Measurements from ENCODE around the gene KCNK10. TPM values are rescaled to one million over a fixed set of nuclear protein-coding genes. Genes with fewer than 3 reads are reported as not detected.

Gene KCNK10
- total RNA-seq, 1 experiment from 2014 or later = not detected

GRCh38 chr14:88228522-88229236 is 94.4 kb downstream of the KCNK10 start:
- no peak for DNase-seq (ENCODE audit: low read depth)

- no peak for DNase-seq (ENCODE audit: low read depth)
These were observed 95.4 kb downstream of the KCNK10 start for GRCh38 chr14:88227693-88228092.

- no peak for DNase-seq (ENCODE audit: low read depth)
These were observed 97.3 kb downstream of the KCNK10 start for GRCh38 chr14:88225721-88226120.

GRCh38 chr14:88218119-88218915 is 104.8 kb downstream of the KCNK10 start:
- no peak for DNase-seq (ENCODE audit: low read depth)

GRCh38 chr14:88212691-88213090 is 110.4 kb downstream of the KCNK10 start:
- DNase-seq (ENCODE audit: low read depth) = no peak

DNA sequence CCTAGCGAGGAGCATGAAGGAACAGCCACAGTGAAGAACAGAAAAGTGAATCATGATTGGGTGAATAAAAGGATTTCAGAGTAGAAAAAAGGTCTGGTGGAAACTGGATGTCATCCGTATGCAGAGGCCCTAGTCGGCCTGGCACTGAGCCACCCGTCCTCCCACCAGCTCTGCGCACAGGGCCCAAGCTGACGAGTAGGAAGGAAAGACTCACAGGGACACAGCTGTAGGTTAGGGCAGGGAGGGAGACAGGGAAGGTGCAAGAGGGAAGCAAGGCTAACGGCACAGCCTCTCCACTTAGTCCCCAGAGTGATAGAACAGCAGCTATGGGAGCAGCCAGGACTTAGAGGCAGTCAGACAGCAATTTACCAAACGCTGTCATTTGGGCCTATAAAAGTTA is 112.6 kb downstream of the KCNK10 start:
- DNase-seq (ENCODE audit: low read depth) = no peak

DNA sequence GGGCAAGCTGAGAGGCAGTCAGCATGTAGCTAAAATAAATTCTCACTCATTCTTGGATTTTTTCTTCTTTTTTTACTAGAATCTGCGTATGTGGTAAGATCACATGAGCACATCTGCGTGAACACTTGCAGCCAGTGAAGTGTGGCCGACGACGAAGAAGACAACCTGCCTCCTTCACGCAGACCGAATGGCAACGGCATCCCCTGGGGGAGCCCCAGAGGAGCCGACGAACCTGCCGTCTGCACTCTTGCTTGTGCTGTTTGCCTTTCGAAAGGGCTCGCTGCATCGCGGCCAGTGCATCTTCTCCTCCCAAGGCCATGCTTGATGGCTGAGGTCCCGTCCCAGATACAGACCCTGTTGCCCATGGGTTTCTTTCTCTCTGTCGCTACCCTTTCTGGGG is 113.8 kb downstream of the KCNK10 start:
- DNase-seq (ENCODE audit: low read depth) = no peak

DNA sequence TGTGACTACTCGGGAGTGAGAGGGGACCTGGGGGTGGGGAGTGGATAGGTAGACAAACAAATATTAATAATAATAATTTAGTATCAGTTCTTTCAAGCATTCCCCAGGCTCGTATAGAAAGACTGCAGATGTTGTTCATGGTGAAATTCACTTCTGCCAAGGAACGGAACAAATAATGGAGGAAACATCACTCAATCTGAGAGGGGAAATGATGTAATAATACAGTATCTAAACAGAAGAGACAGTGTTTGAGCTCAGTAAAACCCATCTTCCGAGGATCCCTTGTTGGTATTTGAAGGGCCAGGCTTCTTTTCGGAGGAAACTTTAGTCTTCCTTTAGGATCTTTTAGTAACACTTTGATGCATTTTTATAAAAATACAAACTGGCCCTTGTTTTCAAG is 114.2 kb downstream of the KCNK10 start:
- no peak for DNase-seq (ENCODE audit: low read depth)

GRCh38 chr14:88204221-88204620 is 118.8 kb downstream of the KCNK10 start:
- DNase-seq (ENCODE audit: low read depth) = no peak

- no peak for DNase-seq (ENCODE audit: low read depth)
These were observed 119.8 kb downstream of the KCNK10 start for GRCh38 chr14:88203291-88203690.

GRCh38 chr14:88202286-88202685 is 120.8 kb downstream of the KCNK10 start:
- no peak for DNase-seq (ENCODE audit: low read depth)

DNA sequence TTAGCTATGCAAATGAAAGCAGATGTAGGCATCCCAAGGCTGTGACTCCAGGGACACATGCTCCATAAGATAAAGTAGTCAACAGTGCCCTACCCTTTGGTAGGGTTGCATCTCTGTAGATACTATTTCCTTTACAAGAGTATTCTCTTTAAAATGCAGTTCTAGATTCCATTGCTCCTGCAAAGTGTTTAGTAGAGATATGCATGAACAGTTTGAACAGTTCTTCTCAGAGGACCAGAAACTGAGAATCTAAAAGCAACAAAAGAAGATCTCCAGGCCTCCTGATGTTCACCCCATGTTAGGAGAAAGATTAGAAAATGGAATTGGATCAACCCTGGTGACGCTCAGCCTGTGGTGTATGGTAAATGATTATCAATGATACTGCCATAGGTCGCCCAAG is 121.2 kb downstream of the KCNK10 start:
- no peak for DNase-seq (ENCODE audit: low read depth)

DNA sequence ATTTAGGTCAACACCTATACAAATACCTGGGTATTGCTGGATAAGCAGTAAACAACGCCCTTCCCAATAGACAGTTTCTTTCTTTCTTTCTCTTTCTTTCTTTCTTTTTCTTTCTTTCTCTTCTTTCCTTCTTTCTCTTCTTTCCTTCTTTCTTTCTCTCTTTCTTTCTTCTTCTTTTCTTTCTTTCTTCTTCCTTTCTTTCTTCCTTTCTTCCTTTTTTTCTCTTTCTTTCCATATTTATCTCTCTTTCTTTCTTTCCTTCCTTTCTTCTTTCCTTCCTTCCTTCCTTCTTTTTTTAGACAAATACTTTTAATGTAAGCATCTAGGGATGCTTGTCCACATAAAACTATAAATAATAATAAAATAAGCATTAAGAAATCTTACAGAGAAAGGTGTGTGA is 123.2 kb downstream of the KCNK10 start:
- DNase-seq (ENCODE audit: low read depth) = no peak

DNA sequence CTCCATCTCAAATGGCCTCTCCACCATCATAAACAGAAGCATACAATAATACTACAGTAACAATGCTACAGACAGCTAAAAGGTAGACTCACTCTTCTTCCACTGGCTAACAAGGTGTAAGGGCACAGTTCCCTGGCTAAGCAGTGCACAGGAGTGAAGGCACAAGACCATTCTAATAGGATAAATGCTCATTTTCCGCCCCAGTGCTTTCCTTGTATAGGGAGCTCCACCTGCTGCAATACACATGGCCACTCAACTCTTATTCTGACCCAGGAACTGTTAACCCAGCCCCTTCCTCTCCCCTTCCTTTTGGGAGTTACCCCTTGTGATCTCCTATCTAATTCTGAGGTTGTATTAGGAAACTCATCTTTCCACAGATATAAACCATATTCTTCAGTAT is 124.6 kb downstream of the KCNK10 start:
- no peak for DNase-seq (ENCODE audit: low read depth)

- no peak for DNase-seq (ENCODE audit: low read depth)
These were observed 126.1 kb downstream of the KCNK10 start for GRCh38 chr14:88196925-88197324.

GRCh38 chr14:88196116-88196890 is 126.8 kb downstream of the KCNK10 start:
- no peak for DNase-seq (ENCODE audit: low read depth)

GRCh38 chr14:88195676-88196075 is 127.4 kb downstream of the KCNK10 start:
- no peak for DNase-seq (ENCODE audit: low read depth)

DNA sequence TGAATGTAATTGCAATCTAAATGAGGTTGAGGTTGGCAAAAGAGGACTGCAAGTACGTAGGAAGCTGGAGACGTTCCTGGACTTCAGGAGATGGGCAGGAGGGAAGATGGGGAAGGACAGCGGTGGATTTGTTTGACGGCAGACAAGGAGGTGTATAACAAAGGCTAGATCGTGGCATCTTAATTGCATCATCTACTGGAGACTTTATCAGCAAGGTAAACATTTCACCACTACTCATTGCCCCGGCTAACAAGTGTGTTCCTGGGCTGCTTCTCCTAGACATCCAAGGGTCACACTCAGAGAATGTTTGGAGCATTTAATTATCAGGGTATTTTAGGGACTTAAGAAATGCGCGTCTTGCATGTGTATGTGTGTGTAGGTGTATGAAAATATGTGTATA is 128.5 kb downstream of the KCNK10 start:
- DNase-seq (ENCODE audit: low read depth) = no peak

DNA sequence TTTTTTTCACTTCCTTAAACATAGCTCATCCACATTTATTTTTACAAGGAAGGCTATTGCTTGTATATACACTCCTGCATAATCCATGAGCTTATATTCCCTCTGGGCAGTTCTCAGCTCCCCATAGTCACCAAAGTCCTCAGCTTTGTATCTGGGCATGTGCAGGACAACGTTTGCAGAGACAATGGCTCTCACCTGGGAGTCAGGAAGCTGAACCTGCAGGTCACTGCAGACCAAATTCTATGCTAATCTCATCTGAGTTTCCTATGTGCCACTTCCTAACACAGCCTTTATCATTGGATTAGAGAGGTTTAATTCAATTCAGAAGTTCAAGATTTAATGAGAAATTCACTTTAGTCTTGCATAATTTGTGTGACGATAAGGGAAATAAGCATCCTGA is 131.5 kb downstream of the KCNK10 start:
- DNase-seq (ENCODE audit: low read depth) = no peak

DNA sequence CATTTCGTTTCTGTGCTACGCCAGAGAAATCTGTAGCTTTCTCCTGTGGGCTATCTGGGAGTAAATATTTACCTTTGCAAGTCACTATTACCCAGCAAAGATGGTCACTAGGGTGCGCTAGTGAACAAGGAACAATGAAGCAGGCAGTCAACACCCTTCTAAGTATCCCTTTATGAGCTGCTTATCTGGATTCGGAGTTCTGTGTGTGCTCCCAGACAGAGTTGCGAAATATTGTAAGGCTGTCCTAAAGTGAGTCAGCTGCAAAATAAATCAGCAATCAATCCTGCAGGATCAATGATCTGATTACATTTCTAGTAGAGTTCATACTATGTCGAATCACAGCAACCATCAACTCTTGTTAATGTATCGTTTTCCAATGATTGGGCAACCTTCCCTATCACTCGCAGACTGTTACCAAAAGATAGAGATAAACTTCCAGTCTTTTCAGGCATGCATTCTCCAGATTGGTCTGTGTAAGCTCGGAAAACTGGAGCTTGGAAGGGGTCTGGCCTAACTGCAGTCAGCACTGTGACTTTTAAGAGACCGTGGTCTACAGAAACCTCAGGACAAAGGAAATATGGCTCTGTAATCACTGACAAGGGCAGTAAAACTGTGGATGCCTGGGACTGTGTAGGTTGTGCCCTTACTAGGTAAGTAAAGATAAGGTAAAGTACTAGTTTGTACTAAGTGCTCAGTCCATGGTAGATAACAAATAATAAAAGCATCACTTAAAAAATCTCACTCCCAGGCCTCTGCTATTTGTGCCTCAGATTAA is 133.5 kb downstream of the KCNK10 start:
- peak; percentile 67 for DNase-seq (ENCODE audit: low read depth)

- no peak for DNase-seq (ENCODE audit: low read depth)
These were observed 134.2 kb downstream of the KCNK10 start for GRCh38 chr14:88188745-88189416.

All from RPMI7951 (cell line).